Chondrocyte (in vitro differentiated cells): ENCODE measurements around the gene EXOC3L1. TPM values are rescaled to one million over a fixed set of nuclear protein-coding genes. Genes with fewer than 3 reads are reported as not detected.

Experiments
- DNase-seq: peaks from one replicate; pipeline ENCODE4 v3.0.0; 2021; ENCODE audit warnings: mixed read lengths, low spot score
- H3K27ac Mint-ChIP-seq: one replicate; pipeline ENCODE4 v1.8.0; 2021; ENCODE audit warnings: mild to moderate bottlenecking, moderate library complexity, mixed read lengths; ENCODE audit not compliant: unreplicated experiment
- H3K27me3 Mint-ChIP-seq: 2 replicates; pipeline ENCODE4 v1.8.0; 2021; ENCODE audit warnings: low read depth, mixed read lengths
- H3K36me3 Mint-ChIP-seq: 2 replicates; pipeline ENCODE4 v1.8.0; 2021; ENCODE audit warnings: low read depth, mixed read lengths
- H3K4me1 Mint-ChIP-seq: 2 replicates; pipeline ENCODE4 v1.8.0; 2021; ENCODE audit warnings: low read depth, mild to moderate bottlenecking, mixed read lengths
- H3K4me3 Mint-ChIP-seq: one replicate; pipeline ENCODE4 v1.8.0; 2021; ENCODE audit warnings: mild to moderate bottlenecking, moderate library complexity, mixed read lengths; ENCODE audit not compliant: unreplicated experiment
- H3K9me3 Mint-ChIP-seq: 2 replicates; pipeline ENCODE4 v1.8.0; 2021; ENCODE audit warnings: low read depth, mixed read lengths
- CTCF ChIP-seq: fragments of 200-600 bp; sonication (generic); IDR thresholded peaks from 2 replicates; pipeline ENCODE4 v1.5.0; 2021; ENCODE audit warnings: antibody characterized with exemption, mild to moderate bottlenecking, moderate library complexity
- total RNA-seq: library from RNA; stranded (reverse); gene quantifications from 3 replicates; pipeline ENCODE4 v1.2.1, GENCODE V29; 2021

EXOC3L1 gene
- total RNA-seq, 1 donor from 2014 or later, result not detected

GRCh38 chr16:67188798-67189197 lies 1.1 kb downstream of the EXOC3L1 start:
- Mint-ChIP-seq H3K27me3 (no peaks in the 10 kb centered on the region), H3K9me3 (no peaks in the 10 kb centered on the region), H3K36me3 (peaks cover 1% of the 10 kb centered on the region), H3K4me1 (peaks cover 33% of the 10 kb centered on the region), H3K27ac (no peak overlapping the region), H3K4me3 (no peak overlapping the region)
- DNase-seq, result no peak
- TF ChIP-seq CTCF, result no peak

DNA sequence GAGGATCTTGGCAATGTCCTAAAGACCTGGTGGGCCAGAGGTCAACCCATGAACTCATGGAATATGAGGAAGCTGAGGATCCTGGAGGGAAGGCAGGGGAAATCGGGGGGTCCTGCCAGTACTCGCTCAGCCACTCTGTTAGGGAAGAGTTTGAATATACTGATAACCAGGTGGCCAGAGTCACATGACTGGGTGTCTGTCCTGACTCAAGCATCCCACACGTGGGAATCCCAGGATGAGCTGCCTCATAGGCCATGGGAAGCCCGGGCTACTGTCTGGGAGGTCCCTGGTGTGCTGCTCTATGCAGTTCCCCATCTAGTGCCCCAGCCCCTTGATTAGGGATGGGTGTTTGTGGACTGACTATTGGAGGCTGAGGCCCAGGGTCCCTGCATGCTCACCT lies 1.6 kb downstream of the EXOC3L1 start:
- TF ChIP-seq CTCF, result no peak
- H3K36me3 Mint-ChIP-seq, result peaks cover 1% of the 10 kb centered on the region
- peaks cover 28% of the 10 kb centered on the region for H3K4me1 Mint-ChIP-seq
- H3K9me3 Mint-ChIP-seq, result no peaks in the 10 kb centered on the region
- no peaks in the 10 kb centered on the region for H3K27me3 Mint-ChIP-seq
- H3K4me3 Mint-ChIP-seq, result no peak overlapping the region
- no peak overlapping the region for H3K27ac Mint-ChIP-seq
- DNase-seq, result no peak

DNA sequence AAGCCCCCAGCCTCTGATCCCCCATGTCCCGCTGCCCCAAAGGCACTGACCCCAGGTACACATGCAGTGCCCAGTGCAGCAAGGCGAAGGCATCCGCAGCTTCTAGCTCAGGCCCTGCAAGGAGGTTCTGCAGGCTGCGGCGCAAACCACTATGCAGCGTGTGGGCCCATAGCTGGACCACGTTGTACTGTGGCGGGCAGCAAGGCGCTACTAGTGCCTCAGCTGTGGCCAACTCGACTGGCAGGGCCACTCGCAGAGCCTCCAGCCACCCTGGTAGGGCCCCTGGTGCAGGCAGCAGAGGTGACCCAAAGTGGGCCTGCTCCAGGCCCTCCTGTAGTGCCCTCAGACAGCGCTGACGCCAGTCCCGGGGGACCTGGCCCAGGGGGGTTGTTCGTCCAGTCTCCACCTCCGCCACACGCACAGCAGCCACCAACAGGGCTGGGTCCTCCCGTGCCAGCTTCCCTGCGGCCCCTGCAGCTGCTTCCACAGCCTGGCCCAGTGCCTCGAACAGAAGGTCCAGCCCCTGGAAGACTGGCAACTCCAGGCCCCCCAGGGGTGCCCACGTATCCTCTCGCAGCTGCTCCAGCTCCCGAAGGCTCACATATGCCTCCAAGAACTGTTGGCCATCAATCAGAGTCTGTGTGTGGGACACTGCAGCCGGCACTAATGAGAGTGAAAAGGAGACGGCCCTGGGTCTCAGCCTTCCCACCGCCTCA lies 2.6 kb downstream of the EXOC3L1 start:
- Mint-ChIP-seq H3K4me1 (peaks cover 19% of the 10 kb centered on the region), H3K4me3 (no peak overlapping the region), H3K27ac (no peak overlapping the region), H3K9me3 (no peaks in the 10 kb centered on the region), H3K36me3 (no peaks in the 10 kb centered on the region), H3K27me3 (no peaks in the 10 kb centered on the region)
- no peak for TF ChIP-seq CTCF
- no peak for DNase-seq

DNA sequence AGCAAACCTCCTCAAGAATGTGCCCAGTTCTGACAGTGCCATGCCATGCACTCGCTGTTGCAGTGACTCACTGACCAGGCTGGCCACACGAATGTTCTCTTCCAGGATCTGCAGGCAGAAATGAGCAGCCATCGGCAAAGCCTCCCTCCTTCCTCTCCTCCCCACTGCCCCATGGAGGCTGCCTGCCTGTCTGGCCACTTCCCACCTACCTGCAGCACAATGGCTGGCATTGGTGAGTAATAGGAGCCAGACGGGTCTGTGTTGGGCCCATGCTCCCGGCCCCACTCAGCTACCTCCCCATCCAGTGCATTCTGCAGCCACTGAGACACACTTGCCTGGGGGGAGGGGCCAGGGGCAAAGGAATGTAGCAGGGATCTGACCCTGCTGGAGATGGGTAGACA lies 3.4 kb downstream of the EXOC3L1 start:
- no peak overlapping the region for H3K4me3 Mint-ChIP-seq
- no peaks in the 10 kb centered on the region for H3K27me3 Mint-ChIP-seq
- no peak overlapping the region for H3K27ac Mint-ChIP-seq
- H3K9me3 Mint-ChIP-seq, result no peaks in the 10 kb centered on the region
- DNase-seq, result no peak
- TF ChIP-seq CTCF, result no peak
- H3K4me1 Mint-ChIP-seq, result peaks cover 15% of the 10 kb centered on the region
- H3K36me3 Mint-ChIP-seq, result no peaks in the 10 kb centered on the region

- Mint-ChIP-seq H3K4me3 (no peak overlapping the region), H3K27me3 (no peaks in the 10 kb centered on the region), H3K9me3 (no peaks in the 10 kb centered on the region), H3K36me3 (no peaks in the 10 kb centered on the region), H3K27ac (no peak overlapping the region), H3K4me1 (peaks cover 11% of the 10 kb centered on the region)
- no peak for DNase-seq
- peak; percentile 62 for TF ChIP-seq CTCF
Observed at GRCh38 chr16:67185651-67186134, 4.2 kb downstream of the EXOC3L1 start.
